GM12872 (cell line): Measurements from ENCODE around the gene PLCG2.

ENCODE experiments used
- TF ChIP-seq, protein P1 (sequence below): IDR thresholded peaks from 3 replicates; pipeline ENCODE4 v1.5.1; 2011; ENCODE audit warnings: low read depth, mild to moderate bottlenecking, low read length, moderate library complexity; ENCODE audit not compliant: insufficient read depth

Gene PLCG2

DNA sequence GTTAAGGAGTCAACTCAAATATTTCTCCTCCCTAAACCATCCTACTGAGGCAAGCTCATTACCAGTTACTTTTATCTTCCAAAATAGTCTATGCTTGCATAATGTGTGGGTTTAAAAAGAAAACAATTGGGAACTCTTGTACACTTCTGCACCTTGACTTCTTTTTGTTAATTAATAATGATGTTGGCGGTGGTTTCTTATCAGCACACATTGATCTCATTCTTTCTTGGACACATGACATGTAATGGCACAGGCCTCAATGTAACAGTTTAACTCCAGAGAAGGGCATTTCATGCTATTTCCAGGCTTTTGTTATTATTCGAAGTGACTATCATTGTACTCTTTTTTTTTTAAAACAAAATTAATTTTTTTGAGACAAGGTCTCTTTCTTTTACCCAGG is 7.8 kb downstream of the PLCG2 start:
- TF ChIP-seq, protein P1, sequence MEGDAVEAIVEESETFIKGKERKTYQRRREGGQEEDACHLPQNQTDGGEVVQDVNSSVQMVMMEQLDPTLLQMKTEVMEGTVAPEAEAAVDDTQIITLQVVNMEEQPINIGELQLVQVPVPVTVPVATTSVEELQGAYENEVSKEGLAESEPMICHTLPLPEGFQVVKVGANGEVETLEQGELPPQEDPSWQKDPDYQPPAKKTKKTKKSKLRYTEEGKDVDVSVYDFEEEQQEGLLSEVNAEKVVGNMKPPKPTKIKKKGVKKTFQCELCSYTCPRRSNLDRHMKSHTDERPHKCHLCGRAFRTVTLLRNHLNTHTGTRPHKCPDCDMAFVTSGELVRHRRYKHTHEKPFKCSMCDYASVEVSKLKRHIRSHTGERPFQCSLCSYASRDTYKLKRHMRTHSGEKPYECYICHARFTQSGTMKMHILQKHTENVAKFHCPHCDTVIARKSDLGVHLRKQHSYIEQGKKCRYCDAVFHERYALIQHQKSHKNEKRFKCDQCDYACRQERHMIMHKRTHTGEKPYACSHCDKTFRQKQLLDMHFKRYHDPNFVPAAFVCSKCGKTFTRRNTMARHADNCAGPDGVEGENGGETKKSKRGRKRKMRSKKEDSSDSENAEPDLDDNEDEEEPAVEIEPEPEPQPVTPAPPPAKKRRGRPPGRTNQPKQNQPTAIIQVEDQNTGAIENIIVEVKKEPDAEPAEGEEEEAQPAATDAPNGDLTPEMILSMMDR = no peak

DNA sequence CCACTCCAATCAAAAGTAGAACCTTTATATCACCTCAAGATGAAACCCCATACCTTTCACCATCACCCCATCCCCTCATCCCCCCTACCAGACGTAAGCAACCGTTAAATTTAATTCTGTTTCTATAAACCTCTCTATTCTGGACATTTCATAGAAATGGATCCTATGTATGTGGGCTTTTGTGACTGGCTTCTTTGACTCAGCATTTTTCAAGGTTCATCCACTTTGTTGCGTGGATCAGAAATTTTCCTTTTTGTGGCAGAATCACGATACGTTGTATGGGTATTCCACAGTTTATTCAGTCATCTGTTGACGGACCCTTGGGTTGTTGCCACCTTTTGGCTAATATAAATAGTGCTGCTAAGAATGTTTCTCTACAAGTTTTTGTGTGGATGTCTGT is 8.6 kb downstream of the PLCG2 start:
- TF ChIP-seq, protein P1 = no peak

DNA sequence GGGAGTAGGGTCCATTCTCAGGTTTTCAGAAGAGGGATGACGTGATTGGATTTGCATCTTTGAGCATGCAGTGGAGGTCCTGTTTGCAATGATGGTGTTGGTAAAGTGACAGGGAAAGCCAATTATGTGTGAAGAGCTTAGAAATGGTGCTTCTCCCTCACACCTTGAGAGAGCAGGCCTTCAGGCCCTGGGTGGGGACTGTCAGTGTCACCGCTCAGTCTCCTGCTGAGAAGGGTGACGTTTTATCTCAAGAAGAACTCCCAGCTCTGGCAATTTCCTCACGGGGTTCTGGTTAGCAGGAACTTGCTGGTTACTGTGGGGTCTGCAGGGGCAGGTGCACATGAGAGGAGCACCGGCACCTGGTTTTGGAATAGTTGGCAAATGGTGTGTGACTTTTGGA is 11.2 kb downstream of the PLCG2 start:
- TF ChIP-seq, protein P1 = no peak

DNA sequence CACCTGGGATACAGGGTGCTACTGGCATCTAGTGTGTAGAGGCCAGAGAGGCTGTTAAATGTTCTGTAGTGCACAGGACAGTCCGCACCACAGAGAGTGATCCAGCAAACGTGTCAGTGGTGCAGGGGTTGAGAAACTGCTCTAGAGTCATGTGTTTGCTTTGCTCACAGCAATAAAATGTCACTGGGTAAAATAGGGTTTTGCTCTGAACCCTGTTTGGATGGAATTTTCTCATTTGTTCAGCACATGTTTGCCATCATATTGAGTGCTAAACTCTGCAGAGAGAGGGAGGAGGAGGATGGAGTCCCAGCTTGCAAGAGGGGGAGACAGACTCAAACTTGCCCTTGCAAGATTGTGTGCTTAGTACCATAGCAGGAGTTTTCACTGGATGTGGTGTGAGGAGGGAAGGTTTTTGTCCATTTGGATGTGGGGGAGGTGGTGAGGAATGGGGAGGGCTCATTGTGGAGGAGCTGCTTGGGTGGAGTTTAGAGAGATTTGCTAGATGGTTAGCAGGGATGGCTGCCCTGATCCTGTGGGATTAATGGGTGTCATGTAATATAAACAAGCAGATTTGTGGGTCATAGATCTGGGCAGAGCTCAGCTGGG is 11.8 kb downstream of the PLCG2 start:
- TF ChIP-seq, protein P1 = no peak

DNA sequence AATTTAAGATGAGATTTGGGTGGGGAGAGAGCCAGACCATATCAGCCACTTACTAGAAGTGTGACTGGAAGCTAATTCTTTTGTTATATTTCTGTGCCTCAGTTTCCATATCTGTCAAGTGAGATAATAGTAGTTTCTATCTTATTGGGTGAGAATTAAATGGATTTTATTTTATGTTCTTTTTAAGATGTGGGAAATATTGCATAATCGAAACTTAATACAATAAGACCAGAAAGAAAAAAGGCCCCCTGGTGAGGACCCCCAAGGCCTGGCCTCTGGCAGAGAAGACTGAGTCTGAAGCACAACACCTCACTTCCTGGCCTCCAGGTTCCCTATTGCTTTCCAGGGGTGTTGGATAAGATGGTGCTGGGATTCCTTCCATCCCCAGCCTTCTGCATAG is 13.7 kb downstream of the PLCG2 start:
- TF ChIP-seq, protein P1 = no peak

DNA sequence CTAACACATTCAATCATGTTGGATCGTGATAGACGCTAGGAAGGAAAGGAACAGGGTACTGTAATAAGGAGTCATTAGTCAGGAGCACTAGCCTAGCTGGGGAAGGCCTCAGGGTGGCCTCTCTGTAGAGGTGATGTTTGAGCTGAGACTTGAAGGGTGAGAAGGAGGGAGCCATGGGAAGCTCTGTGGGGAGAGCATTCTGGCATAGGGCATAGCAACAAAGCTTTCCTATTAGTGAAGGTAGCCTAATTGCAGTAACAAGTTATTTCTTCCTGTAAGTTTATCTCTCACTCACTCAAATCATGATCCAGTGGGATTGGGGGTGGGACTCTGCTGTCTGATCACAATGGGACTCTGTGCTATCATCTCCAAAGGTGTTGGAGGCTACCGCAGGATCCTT is 16.1 kb downstream of the PLCG2 start:
- TF ChIP-seq, protein P1 = no peak

DNA sequence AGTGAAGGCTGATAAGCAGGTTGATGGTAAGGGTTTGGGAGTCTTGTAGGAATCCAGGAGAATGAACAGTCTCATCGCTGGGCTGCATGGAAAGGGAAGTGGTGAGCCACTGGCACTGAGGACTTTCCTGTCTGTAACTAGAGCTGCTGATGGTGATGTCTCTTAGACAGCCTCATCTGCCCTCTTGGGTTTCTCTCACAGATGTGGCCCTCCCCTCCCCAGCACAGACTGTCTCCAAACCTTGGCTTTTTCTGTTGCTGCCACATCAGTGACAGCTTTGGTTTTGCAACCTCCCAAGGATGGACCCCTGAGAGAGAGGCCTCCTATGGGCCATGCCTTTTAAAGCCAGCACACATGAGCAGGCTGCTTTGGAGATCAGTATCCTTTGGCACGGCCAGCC is 16.9 kb downstream of the PLCG2 start:
- TF ChIP-seq, protein P1 = no peak
